Spleen (tissue), 11 donors: ENCODE data around the gene PGAM1. TPM values are rescaled to one million over a fixed set of nuclear protein-coding genes. Genes with fewer than 3 reads are reported as not detected.
"Not testable (repeated sequence)": the region's sequence is repeated elsewhere in the genome, so short reads cannot be mapped to it uniquely, and the experiment has no call there.

Source experiments
- DNase-seq: peaks from one replicate; pipeline ENCODE4 v3.0.0-alpha.2; 2020
- H3K27ac ChIP-seq, 8 donors: fragments of 200-600 bp; sonication (generic) in 7 of 8; 1 replicate in 4 of 8; 2 replicates in 4 of 8; pipeline versions ENCODE4 v1.5.0 to v1.8.0; 2016 to 2021; ENCODE audit warnings: inconsistent platforms in 4 of 8, mild to moderate bottlenecking in 4 of 8, moderate library complexity in 1 of 8
- H3K27me3 ChIP-seq, 7 donors: fragments of 200-600 bp; sonication (generic) in 6 of 7; replicated peaks in 1 of 7; 1 replicate in 4 of 7; 2 replicates in 3 of 7; pipeline versions ENCODE4 v1.5.0 to v1.8.0; 2016 to 2021; ENCODE audit warnings: inconsistent platforms in 3 of 7, mild to moderate bottlenecking in 1 of 7
- H3K36me3 ChIP-seq, 6 donors: fragments of 200-600 bp; sonication (generic) in 5 of 6; 1 replicate in 4 of 6; 2 replicates in 2 of 6; pipeline versions ENCODE4 v1.5.0 to v1.8.0; 2016 to 2021; ENCODE audit warnings: inconsistent platforms in 2 of 6
- H3K4me1 ChIP-seq, 6 donors: fragments of 200-600 bp; sonication (generic) in 5 of 6; 1 replicate in 3 of 6; 2 replicates in 3 of 6; pipeline versions ENCODE4 v1.5.0 to v1.8.0; 2016 to 2021; ENCODE audit warnings: inconsistent platforms in 3 of 6
- H3K4me3 ChIP-seq, 8 donors: fragments of 200-600 bp; sonication (generic) in 7 of 8; 1 replicate in 4 of 8; 2 replicates in 4 of 8; pipeline versions ENCODE4 v1.5.0 to v1.8.0; 2016 to 2021; ENCODE audit warnings: inconsistent platforms in 4 of 8, mild to moderate bottlenecking in 4 of 8, moderate library complexity in 2 of 8
- H3K9me3 ChIP-seq, 8 donors: fragments of 200-600 bp; sonication (generic) in 7 of 8; 1 replicate in 4 of 8; 2 replicates in 4 of 8; pipeline versions ENCODE4 v1.5.0 to v1.8.0; 2016 to 2021; ENCODE audit warnings: inconsistent platforms in 4 of 8
- CTCF ChIP-seq, 11 experiments: fragments of 200-600 bp in 7 of 11; fragments of 450-650 bp in 4 of 11; sonication (generic) in 4 of 11; IDR thresholded peaks in 8 of 11; conservative IDR thresholded peaks in 3 of 11; 1 replicate in 7 of 11; 2 replicates in 4 of 11; pipeline versions ENCODE4 v1.4.0 to v1.8.0; 2016 to 2021; ENCODE audit warnings: antibody characterized with exemption in 11 of 11, inconsistent platforms in 4 of 11, mild to moderate bottlenecking in 1 of 11
- POLR2A ChIP-seq, 3 donors: fragments of 450-650 bp; IDR thresholded peaks; one replicate each; pipeline ENCODE4 v1.5.1; 2017; ENCODE audit warnings: antibody characterized with exemption in 3 of 3, mild to moderate bottlenecking in 1 of 3
- POLR2AphosphoS5 ChIP-seq, 3 donors: sonication (generic); formaldehyde crosslinking; IDR thresholded peaks; one replicate each; pipeline ENCODE4 v1.5.1; 2017; ENCODE audit warnings: antibody characterized with exemption in 3 of 3
- WGBS, 5 donors: extraction: QIAGEN DNeasy Blood & Tissue Kit in 3 of 5; methylation state at CpG; one replicate each; pipeline versions ENCODE4 v1.1.5 to v1.1.7; 2013 to 2018; 5-methylcytosine and 5-hydroxymethylcytosine counted together
- intact Hi-C: fragments of 100-400 bp; cut with DNase I; formaldehyde crosslinking; loops from one replicate; pipeline ENCODE4 v1.15.0; 2023; ENCODE audit warnings: low total_unique reads
- polyA plus RNA-seq, 3 donors: library from polyadenylated mRNA; stranded (reverse); fragments of 200-250 nt; gene quantifications; one replicate each; pipeline ENCODE4 v1.2.1, GENCODE V29; 2013
- total RNA-seq, 7 donors: library from RNA; depleted of rRNA in 3 of 7; stranded (reverse); fragments of >200 nt in 3 of 7; fragmentation: NEBNext Ultra II Directional in 4 of 7; extraction: Animal tissue kit (Norgen Biotek cat#: 25700) in 4 of 7; gene quantifications; one replicate each; pipeline versions ENCODE4 v1.1.0 to v1.2.1, GENCODE V29; 2016 to 2021
- donor health status: healthy with polysubstance abuse.
- donor health status: DM: no; HTN: no; CAD: no; lungs with moderate emphysema.
- donor health status: DM: no; HTN: no; CAD: no.
- donor health status: Bipolar disorder and iron deficiency.
- donor health status: healthy.
- donor health status: DM: no; HTN: no; CAD: no.
- donor health status: DM: yes; HTN: yes; CAD: no.

Gene PGAM1
- total and polyA plus RNA-seq, 10 donors: 51.4 to 235 (median 167) TPM

GRCh38 chr10:97412891-97413304 is 13.1 kb upstream of the PGAM1 start:
- peaks cover under 1 to 59% (median 16%) of the 10 kb centered on the region in 6 donors for H3K4me1 ChIP-seq
- no peaks in the 10 kb centered on the region for H3K27me3 ChIP-seq
- 71 to 89% (median 77%) methylated on average over 10 of the region's 10 CpGs for WGBS, 5 donors
- intact Hi-C loops: no loop called here
- no peaks in the 10 kb centered on the region for H3K36me3 ChIP-seq
- DNase-seq: peak; percentile 52
- TF ChIP-seq POLR2A (IDR thresholded peaks at IDR 0.05) (no peak), CTCF (IDR thresholded peaks at IDR 0.05 in 8 of 11, conservative IDR thresholded peaks at IDR 0.05 in 3 of 11) (no peak), POLR2AphosphoS5 (IDR thresholded peaks at IDR 0.05) (no peak)
- no peaks in the 10 kb centered on the region for H3K9me3 ChIP-seq
- H3K4me3 ChIP-seq: no peak overlapping the region
- peak overlapping the region in 4 of 8 donors; percentile 9 to 61 (median 34) for H3K27ac ChIP-seq

- TF ChIP-seq POLR2A (IDR thresholded peaks at IDR 0.05) (no peak), POLR2AphosphoS5 (IDR thresholded peaks at IDR 0.05) (no peak), CTCF (IDR thresholded peaks at IDR 0.05 in 8 of 11, conservative IDR thresholded peaks at IDR 0.05 in 3 of 11) (no peak)
- Histone ChIP-seq H3K4me3 (no peak overlapping the region), H3K9me3 (no peaks in the 10 kb centered on the region), H3K36me3 (no peaks in the 10 kb centered on the region), H3K4me1 (peaks cover 3 to 78% (median 26%) of the 10 kb centered on the region in 6 donors), H3K27me3 (no peaks in the 10 kb centered on the region), H3K27ac (peak overlapping the region in 1 of 8 donors; percentile 6)
- 28 to 40% (median 32%) methylated on average over 5 to 6 of the region's 6 CpGs for WGBS, 5 donors
- DNase-seq: peak; percentile 43
- intact Hi-C loops: no loop called here
Observed at GRCh38 chr10:97416565-97416964, 9.4 kb upstream of the PGAM1 start.

DNA sequence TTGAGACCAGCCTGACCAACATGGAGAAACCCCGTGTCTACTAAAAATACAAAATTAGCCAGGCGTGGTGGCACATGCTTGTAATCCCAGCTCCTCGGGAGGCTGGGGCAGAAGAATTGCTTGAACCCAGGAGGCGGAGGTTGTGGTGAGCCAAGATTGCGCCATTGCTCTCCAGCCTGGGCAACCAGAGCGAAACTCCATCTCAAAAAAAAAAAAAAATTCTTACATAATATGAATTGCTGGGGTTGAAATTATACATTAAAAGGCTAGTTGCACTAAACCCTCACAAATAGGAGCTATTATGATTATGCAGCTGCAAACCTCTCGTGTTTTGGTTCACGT is 2.3 kb upstream of the PGAM1 start:
- H3K27ac ChIP-seq: peak overlapping the region; percentile 48 to 95 (median 94)
- WGBS, 5 donors: 53 to 79% (median 65%) methylated on average over 8 of the region's 8 CpGs
- H3K9me3 ChIP-seq, H3K4me3 ChIP-seq, H3K27me3 ChIP-seq, intact Hi-C loops, DNase-seq, H3K36me3 ChIP-seq: not testable (repeated sequence)
- peaks cover 23 to 93% (median 56%) of the 10 kb centered on the region in 6 donors for H3K4me1 ChIP-seq

GRCh38 chr10:97426776-97427570 is 982 bp downstream of the PGAM1 start:
- Histone ChIP-seq H3K27me3 (no peaks in the 10 kb centered on the region), H3K27ac (peak overlapping the region; percentile 79 to 95 (median 94)), H3K4me1 (peaks cover 23 to 75% (median 46%) of the 10 kb centered on the region in 6 donors), H3K4me3 (peak overlapping the region; percentile 60 to 99 (median 86)), H3K9me3 (no peaks in the 10 kb centered on the region), H3K36me3 (peaks cover 0 to 30% (median 26%) of the 10 kb centered on the region in 6 donors)
- TF ChIP-seq POLR2A (IDR thresholded peaks at IDR 0.05): no peak
- no peak for DNase-seq
- WGBS, 5 donors: 15 to 28% (median 23%) methylated on average over 34 of the region's 34 CpGs
- intact Hi-C loops: no loop called here

- WGBS, 5 donors: 26 to 53% (median 32%) methylated on average over 9 of the region's 9 CpGs
- intact Hi-C loops: no loop called here
- TF ChIP-seq POLR2AphosphoS5 (IDR thresholded peaks at IDR 0.05): no peak
- no peak for TF ChIP-seq CTCF (IDR thresholded peaks at IDR 0.05 in 8 of 11, conservative IDR thresholded peaks at IDR 0.05 in 3 of 11)
- Histone ChIP-seq H3K27ac (peak overlapping the region in 7 of 8 donors; percentile 58 to 95 (median 94)), H3K27me3 (no peaks in the 10 kb centered on the region), H3K9me3 (no peaks in the 10 kb centered on the region), H3K4me1 (peaks cover 23 to 68% (median 46%) of the 10 kb centered on the region in 6 donors), H3K4me3 (peak overlapping the region; percentile 60 to 99 (median 86)), H3K36me3 (peaks cover 0 to 35% (median 28%) of the 10 kb centered on the region in 6 donors)
- DNase-seq: no peak
Observed at GRCh38 chr10:97427571-97428179, 1.7 kb downstream of the PGAM1 start.
